Prostate gland (tissue), 2 donors: ENCODE data around the gene LRRTM4.

Source experiments
- POLR2A ChIP-seq: fragments of 450-650 bp; IDR thresholded peaks from one replicate; pipeline ENCODE4 v1.6.1; 2016; ENCODE audit warnings: antibody characterized with exemption, mild to moderate bottlenecking
- POLR2AphosphoS5 ChIP-seq: sonication (generic); formaldehyde crosslinking; IDR thresholded peaks from one replicate; pipeline ENCODE4 v1.6.1; 2017; ENCODE audit warnings: antibody characterized with exemption
- TF ChIP-seq, protein P1 (sequence below), 4 experiments: fragments of 200-600 bp in 2 of 4; fragments of 450-650 bp in 2 of 4; sonication (generic) in 2 of 4; IDR thresholded peaks; 1 replicate in 3 of 4; 2 replicates in 1 of 4; pipeline ENCODE4 v1.5.1; 2016 to 2019; ENCODE audit warnings: antibody characterized with exemption in 4 of 4, mild to moderate bottlenecking in 2 of 4, moderate library complexity in 2 of 4

- TF ChIP-seq, protein P1, sequence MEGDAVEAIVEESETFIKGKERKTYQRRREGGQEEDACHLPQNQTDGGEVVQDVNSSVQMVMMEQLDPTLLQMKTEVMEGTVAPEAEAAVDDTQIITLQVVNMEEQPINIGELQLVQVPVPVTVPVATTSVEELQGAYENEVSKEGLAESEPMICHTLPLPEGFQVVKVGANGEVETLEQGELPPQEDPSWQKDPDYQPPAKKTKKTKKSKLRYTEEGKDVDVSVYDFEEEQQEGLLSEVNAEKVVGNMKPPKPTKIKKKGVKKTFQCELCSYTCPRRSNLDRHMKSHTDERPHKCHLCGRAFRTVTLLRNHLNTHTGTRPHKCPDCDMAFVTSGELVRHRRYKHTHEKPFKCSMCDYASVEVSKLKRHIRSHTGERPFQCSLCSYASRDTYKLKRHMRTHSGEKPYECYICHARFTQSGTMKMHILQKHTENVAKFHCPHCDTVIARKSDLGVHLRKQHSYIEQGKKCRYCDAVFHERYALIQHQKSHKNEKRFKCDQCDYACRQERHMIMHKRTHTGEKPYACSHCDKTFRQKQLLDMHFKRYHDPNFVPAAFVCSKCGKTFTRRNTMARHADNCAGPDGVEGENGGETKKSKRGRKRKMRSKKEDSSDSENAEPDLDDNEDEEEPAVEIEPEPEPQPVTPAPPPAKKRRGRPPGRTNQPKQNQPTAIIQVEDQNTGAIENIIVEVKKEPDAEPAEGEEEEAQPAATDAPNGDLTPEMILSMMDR (IDR thresholded peaks at IDR 0.05): no peak
- TF ChIP-seq POLR2AphosphoS5: no peak
- no peak for TF ChIP-seq POLR2A
These were observed 516.7 kb downstream of the LRRTM4 start for GRCh38 chr2:77005522-77005921.
